ENCODE data around the gene SCGB1D2.
"Not testable (repeated sequence)": the region's sequence is repeated elsewhere in the genome, so short reads cannot be mapped to it uniquely, and the experiment has no call there.

Gene SCGB1D2

GRCh38 chr11:62201376-62201775, 40.7 kb upstream of the SCGB1D2 start:
- no peak overlapping the region for H3K4me2 ChIP-seq (ENCODE audit: low read length)
- H3K9ac ChIP-seq (ENCODE audit: low read length), result no peak overlapping the region
- H3K9me3 ChIP-seq (ENCODE audit: insufficient read depth, low read length), result no peaks in the 10 kb centered on the region
- H3K27ac ChIP-seq (ENCODE audit: low read length), result no peak overlapping the region
- TF ChIP-seq EZH2phosphoT487 (IDR thresholded peaks at IDR 0.05; ENCODE audit: low read depth) (no peak), CTCF (IDR thresholded peaks at IDR 0.05; ENCODE audit: low read depth, low read length) (no peak)
- H3K79me2 ChIP-seq (ENCODE audit: low read length), result no peaks in the 10 kb centered on the region
- peaks cover 38% of the 10 kb centered on the region for H3K27me3 ChIP-seq (ENCODE audit: low read depth, low read length)
- H2AFZ ChIP-seq (ENCODE audit: low read depth, low read length), result no peak overlapping the region
- no peaks in the 10 kb centered on the region for H3K36me3 ChIP-seq (replicated peaks; ENCODE audit: low read depth, low read length)
- H4K20me1 ChIP-seq (ENCODE audit: insufficient read depth, low read length), result no peaks in the 10 kb centered on the region
- no peak overlapping the region for H3K4me3 ChIP-seq (ENCODE audit: low read length)
- no peaks in the 10 kb centered on the region for H3K4me1 ChIP-seq (ENCODE audit: low read length)

GRCh38 chr11:62202910-62203309, 39.1 kb upstream of the SCGB1D2 start:
- Histone ChIP-seq H3K79me2 (ENCODE audit: low read length) (no peaks in the 10 kb centered on the region), H3K27ac (ENCODE audit: low read length) (no peak overlapping the region), H3K36me3 (replicated peaks; ENCODE audit: low read depth, low read length) (no peaks in the 10 kb centered on the region), H3K4me1 (ENCODE audit: low read length) (no peaks in the 10 kb centered on the region), H3K9ac (ENCODE audit: low read length) (no peak overlapping the region), H3K4me2 (ENCODE audit: low read length) (no peak overlapping the region), H3K9me3 (ENCODE audit: insufficient read depth, low read length) (no peaks in the 10 kb centered on the region), H3K27me3 (ENCODE audit: low read depth, low read length) (peaks cover 38% of the 10 kb centered on the region), H3K4me3 (ENCODE audit: low read length) (no peak overlapping the region), H4K20me1 (ENCODE audit: insufficient read depth, low read length) (no peaks in the 10 kb centered on the region), H2AFZ (ENCODE audit: low read depth, low read length) (no peak overlapping the region)
- no peak for TF ChIP-seq CTCF (IDR thresholded peaks at IDR 0.05; ENCODE audit: low read depth, low read length)
- TF ChIP-seq EZH2phosphoT487 (IDR thresholded peaks at IDR 0.05; ENCODE audit: low read depth), result no peak

- no peaks in the 10 kb centered on the region for H3K79me2 ChIP-seq (ENCODE audit: low read length)
- no peak overlapping the region for H3K27ac ChIP-seq (ENCODE audit: low read length)
- TF ChIP-seq EZH2phosphoT487 (IDR thresholded peaks at IDR 0.05; ENCODE audit: low read depth) (no peak), CTCF (IDR thresholded peaks at IDR 0.05; ENCODE audit: low read depth, low read length) (no peak)
- H3K27me3 ChIP-seq (ENCODE audit: low read depth, low read length), result peaks cover 38% of the 10 kb centered on the region
- no peak overlapping the region for H3K9ac ChIP-seq (ENCODE audit: low read length)
- no peaks in the 10 kb centered on the region for H4K20me1 ChIP-seq (ENCODE audit: insufficient read depth, low read length)
- no peak overlapping the region for H3K4me2 ChIP-seq (ENCODE audit: low read length)
- no peak overlapping the region for H3K4me3 ChIP-seq (ENCODE audit: low read length)
- no peaks in the 10 kb centered on the region for H3K9me3 ChIP-seq (ENCODE audit: insufficient read depth, low read length)
- H3K36me3 ChIP-seq (replicated peaks; ENCODE audit: low read depth, low read length), result no peaks in the 10 kb centered on the region
- no peaks in the 10 kb centered on the region for H3K4me1 ChIP-seq (ENCODE audit: low read length)
- no peak overlapping the region for H2AFZ ChIP-seq (ENCODE audit: low read depth, low read length)
These were observed 37.6 kb upstream of the SCGB1D2 start for GRCh38 chr11:62204430-62204829.

- Histone ChIP-seq H3K36me3 (replicated peaks; ENCODE audit: low read depth, low read length) (no peaks in the 10 kb centered on the region), H2AFZ (ENCODE audit: low read depth, low read length) (no peak overlapping the region), H3K27me3 (ENCODE audit: low read depth, low read length) (peaks cover 28% of the 10 kb centered on the region), H4K20me1 (ENCODE audit: insufficient read depth, low read length) (no peaks in the 10 kb centered on the region), H3K9me3 (ENCODE audit: insufficient read depth, low read length) (no peaks in the 10 kb centered on the region), H3K79me2 (ENCODE audit: low read length) (no peaks in the 10 kb centered on the region), H3K9ac (ENCODE audit: low read length) (no peak overlapping the region), H3K27ac (ENCODE audit: low read length) (no peak overlapping the region), H3K4me3 (ENCODE audit: low read length) (no peak overlapping the region), H3K4me1 (ENCODE audit: low read length) (no peaks in the 10 kb centered on the region), H3K4me2 (ENCODE audit: low read length) (no peak overlapping the region)
- TF ChIP-seq EZH2phosphoT487 (IDR thresholded peaks at IDR 0.05; ENCODE audit: low read depth), result no peak
These were observed 36.6 kb upstream of the SCGB1D2 start for GRCh38 chr11:62205441-62205840.

- peaks cover 18% of the 10 kb centered on the region for H3K27me3 ChIP-seq (ENCODE audit: low read depth, low read length)
- not testable (repeated sequence) for H3K4me3 ChIP-seq (ENCODE audit: low read length); H3K4me2 ChIP-seq (ENCODE audit: low read length); H4K20me1 ChIP-seq (ENCODE audit: insufficient read depth, low read length); H3K9me3 ChIP-seq (ENCODE audit: insufficient read depth, low read length); H3K79me2 ChIP-seq (ENCODE audit: low read length); H3K27ac ChIP-seq (ENCODE audit: low read length); H2AFZ ChIP-seq (ENCODE audit: low read depth, low read length); H3K4me1 ChIP-seq (ENCODE audit: low read length); H3K36me3 ChIP-seq (replicated peaks; ENCODE audit: low read depth, low read length); H3K9ac ChIP-seq (ENCODE audit: low read length)
These were observed 35.6 kb upstream of the SCGB1D2 start for GRCh38 chr11:62206276-62207066.

Measured in OCI-LY3 (cell line).